GM12872 (cell line): Measurements from ENCODE around the gene CDH11.

ENCODE experiments used
- TF ChIP-seq, protein P1 (sequence below): IDR thresholded peaks from 3 replicates; pipeline ENCODE4 v1.5.1; 2011; ENCODE audit warnings: low read depth, mild to moderate bottlenecking, low read length, moderate library complexity; ENCODE audit not compliant: insufficient read depth

CDH11 gene

DNA sequence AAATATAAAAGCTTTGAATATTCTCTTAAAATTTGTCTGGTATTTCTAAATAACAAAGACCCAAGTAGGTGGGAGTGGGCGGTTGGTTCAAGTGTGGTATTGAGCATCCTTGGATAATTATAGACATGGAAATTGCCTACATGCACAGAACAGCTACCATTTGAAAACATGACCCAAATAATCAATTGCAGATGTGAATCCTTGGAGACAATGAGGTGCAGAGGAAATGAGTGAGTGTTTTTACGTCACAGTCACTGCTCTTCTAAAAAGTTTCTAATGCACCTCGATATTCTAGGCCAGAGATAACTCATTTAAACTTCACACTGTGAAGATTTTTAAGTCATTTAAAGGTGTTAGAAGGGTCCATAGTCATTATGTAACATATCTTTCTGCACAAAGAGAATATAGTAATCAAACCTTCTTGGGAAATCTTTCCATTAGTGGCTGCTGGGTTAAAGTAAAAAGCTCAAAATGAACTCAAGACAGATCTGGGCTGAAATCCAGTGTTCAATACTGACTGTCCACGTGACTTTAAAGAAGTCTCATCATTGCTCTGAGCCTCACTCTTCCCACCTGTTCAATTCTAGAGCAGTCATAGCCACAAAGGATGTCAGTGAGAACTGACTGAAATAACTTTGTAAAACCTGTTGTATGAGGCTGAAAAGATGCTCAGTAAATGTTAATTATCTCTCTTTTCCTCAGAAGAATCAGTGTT is 144.5 kb downstream of the CDH11 start:
- TF ChIP-seq, protein P1, sequence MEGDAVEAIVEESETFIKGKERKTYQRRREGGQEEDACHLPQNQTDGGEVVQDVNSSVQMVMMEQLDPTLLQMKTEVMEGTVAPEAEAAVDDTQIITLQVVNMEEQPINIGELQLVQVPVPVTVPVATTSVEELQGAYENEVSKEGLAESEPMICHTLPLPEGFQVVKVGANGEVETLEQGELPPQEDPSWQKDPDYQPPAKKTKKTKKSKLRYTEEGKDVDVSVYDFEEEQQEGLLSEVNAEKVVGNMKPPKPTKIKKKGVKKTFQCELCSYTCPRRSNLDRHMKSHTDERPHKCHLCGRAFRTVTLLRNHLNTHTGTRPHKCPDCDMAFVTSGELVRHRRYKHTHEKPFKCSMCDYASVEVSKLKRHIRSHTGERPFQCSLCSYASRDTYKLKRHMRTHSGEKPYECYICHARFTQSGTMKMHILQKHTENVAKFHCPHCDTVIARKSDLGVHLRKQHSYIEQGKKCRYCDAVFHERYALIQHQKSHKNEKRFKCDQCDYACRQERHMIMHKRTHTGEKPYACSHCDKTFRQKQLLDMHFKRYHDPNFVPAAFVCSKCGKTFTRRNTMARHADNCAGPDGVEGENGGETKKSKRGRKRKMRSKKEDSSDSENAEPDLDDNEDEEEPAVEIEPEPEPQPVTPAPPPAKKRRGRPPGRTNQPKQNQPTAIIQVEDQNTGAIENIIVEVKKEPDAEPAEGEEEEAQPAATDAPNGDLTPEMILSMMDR = no peak

DNA sequence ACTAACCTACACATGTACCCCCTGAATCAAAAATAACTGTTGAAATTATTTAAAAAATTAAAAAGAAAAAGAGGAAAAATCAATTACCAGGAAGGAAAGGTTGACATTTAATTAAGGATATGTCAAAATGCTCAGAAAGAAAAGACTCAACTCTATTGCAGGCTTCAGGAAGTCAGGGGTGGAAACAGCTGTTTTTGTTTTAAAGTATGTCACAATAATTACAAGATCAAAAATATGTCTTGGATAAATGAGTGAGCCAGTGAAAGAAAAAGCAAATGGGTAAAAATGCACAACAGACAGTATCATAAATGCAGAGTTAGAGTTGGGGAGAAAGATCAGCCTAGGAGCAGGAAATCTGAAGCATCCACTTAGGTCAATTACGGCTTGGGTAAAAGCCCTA is 146.0 kb downstream of the CDH11 start:
- TF ChIP-seq, protein P1 = no peak

DNA sequence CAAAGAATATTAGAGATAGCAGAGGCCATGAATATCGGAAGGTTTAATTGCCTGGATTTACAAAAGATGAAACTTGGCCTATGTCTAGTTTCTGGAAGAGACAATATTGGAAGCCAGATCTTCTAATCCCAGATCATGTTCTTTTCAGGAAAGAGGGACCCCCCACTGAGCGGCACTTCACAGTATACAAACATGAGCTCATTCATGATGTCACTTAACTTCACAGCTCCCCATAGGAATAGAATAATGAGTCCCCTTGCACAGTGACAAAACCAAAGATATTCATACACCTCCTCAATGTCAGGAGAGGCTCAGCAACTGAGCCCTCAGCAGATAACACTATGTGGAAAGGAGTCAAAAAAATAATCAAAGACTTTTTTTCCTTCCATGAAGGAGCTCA is 147.5 kb downstream of the CDH11 start:
- TF ChIP-seq, protein P1 = no peak

DNA sequence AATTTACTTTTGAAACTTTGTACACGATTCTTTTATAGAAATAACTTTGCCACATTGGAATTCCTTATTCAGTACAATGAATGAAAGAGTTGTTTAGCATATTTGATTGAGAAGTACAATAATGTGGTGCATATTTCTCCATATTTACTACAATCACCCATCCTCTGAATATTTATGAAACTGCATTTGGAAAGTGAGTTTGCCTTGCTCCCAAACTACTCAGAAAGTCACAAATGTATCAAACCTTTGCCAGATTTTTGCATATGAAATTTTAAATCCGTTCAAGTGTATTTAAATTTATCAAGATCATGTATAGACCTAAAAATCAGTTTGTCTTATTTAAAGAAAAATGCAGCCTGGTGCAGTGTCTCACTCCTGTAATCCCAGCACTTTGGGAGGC is 148.7 kb downstream of the CDH11 start:
- TF ChIP-seq, protein P1 = no peak

DNA sequence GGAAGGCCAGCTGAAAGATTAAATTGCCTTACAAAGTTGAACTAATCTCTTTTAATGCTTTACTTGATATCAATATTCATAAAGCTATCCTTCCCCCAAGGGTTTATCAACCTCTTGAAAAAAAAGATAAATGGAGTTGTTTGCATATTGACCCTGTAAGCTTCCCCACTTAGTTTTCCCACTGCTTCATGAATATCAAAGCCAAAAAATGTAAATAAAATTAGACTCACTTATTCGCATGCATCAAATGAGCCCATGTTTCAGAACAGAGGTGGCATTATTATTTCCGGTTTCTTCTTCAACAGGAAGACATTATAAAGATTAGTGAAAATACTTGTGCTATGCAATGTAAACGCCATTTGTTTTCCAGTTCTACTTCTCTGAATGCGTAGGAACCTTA is 150.7 kb downstream of the CDH11 start:
- TF ChIP-seq, protein P1 = no peak

DNA sequence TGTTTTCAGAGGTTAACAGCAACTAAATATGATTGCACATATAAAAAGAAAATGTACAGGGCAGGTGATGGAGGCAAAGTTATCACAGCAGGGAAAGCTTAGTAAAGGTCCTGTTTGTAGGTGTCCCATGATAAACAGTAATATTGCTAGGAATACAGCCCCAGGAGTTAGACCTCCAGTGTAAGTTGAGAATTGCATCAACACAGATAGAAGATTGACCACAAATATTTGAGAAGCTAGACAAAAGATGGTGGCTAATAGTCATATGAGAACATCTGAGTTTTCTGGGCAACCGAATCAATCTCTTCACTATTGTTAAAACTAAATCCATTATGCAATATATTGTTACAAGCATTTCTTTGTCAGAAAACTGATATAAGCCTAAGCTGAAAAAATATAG is 152.6 kb downstream of the CDH11 start:
- TF ChIP-seq, protein P1 = no peak

DNA sequence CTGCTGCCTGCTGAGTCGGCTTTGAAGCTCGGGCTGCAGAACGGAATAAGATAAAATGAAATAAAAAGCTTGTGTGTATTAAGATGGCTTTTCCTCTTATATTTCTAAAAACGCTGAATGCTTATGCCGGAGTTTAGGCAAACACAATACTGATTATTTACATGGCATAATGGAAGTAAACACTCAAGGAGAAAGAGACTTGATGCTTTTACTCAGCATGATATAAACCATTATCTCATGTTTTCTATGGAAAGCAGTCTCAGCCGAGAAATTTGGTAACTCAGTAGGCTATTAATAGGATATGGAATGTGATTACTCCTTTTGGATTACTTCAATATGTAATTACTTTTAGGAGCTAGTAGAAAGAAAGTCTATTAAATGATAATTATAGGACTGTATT is 153.3 kb downstream of the CDH11 start:
- TF ChIP-seq, protein P1 = no peak
